Ishikawa (cell line): ENCODE data around the gene RAB26.

Experiments
- CEBPB ChIP-seq: IDR thresholded peaks from 2 replicates; pipeline ENCODE4 v1.6.1; 2012
- CREB1 ChIP-seq: IDR thresholded peaks from 2 replicates; pipeline ENCODE4 v1.6.1; 2012; ENCODE audit warnings: low read depth
- EGR1 ChIP-seq: IDR thresholded peaks from 2 replicates; pipeline ENCODE4 v1.6.1; 2012
- EP300 ChIP-seq: IDR thresholded peaks from 2 replicates; pipeline ENCODE4 v1.6.1; 2012; ENCODE audit warnings: borderline replicate concordance
- FOXM1 ChIP-seq: IDR thresholded peaks from 2 replicates; pipeline ENCODE4 v1.6.1; 2012; ENCODE audit warnings: low read depth, borderline replicate concordance
- NFIC ChIP-seq: IDR thresholded peaks from 2 replicates; pipeline ENCODE4 v1.6.1; 2012
- RAD21 ChIP-seq: IDR thresholded peaks from 2 replicates; pipeline ENCODE4 v1.6.1; 2012; ENCODE audit warnings: low read depth
- TAF1 ChIP-seq: IDR thresholded peaks from 2 replicates; pipeline ENCODE4 v1.6.1; 2012; ENCODE audit warnings: low read depth, mild to moderate bottlenecking
- TCF12 ChIP-seq: IDR thresholded peaks from 2 replicates; pipeline ENCODE4 v1.6.1; 2012; ENCODE audit warnings: low read depth
- TEAD4 ChIP-seq: IDR thresholded peaks from 2 replicates; pipeline ENCODE4 v1.6.1; 2012
- YY1 ChIP-seq: IDR thresholded peaks from 2 replicates; pipeline ENCODE4 v1.6.1; 2012; ENCODE audit warnings: low read depth
- ZBTB7A ChIP-seq: IDR thresholded peaks from 2 replicates; pipeline ENCODE4 v1.6.1; 2012; ENCODE audit warnings: low read depth
- TF ChIP-seq, protein P1 (sequence below): IDR thresholded peaks from 2 replicates; pipeline ENCODE4 v1.6.1; 2012
- TF ChIP-seq, protein P2 (sequence below): IDR thresholded peaks from 2 replicates; pipeline ENCODE4 v1.6.1; 2012; ENCODE audit warnings: low read depth, mild to moderate bottlenecking
- TF ChIP-seq, protein P3 (sequence below): IDR thresholded peaks from 2 replicates; pipeline ENCODE4 v1.6.1; 2012

Gene RAB26

GRCh38 chr16:2160915-2161551, 12.6 kb downstream of the RAB26 start:
- TF ChIP-seq FOXM1 (no peak), CREB1 (no peak), TEAD4 (no peak), EP300 (no peak), ZBTB7A (no peak), YY1 (no peak), CEBPB (no peak), NFIC (no peak), EGR1 (no peak), TCF12 (no peak), RAD21 (no peak), TAF1 (no peak)
- TF ChIP-seq, protein P1, sequence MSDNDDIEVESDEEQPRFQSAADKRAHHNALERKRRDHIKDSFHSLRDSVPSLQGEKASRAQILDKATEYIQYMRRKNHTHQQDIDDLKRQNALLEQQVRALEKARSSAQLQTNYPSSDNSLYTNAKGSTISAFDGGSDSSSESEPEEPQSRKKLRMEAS = no peak
- TF ChIP-seq, protein P2, sequence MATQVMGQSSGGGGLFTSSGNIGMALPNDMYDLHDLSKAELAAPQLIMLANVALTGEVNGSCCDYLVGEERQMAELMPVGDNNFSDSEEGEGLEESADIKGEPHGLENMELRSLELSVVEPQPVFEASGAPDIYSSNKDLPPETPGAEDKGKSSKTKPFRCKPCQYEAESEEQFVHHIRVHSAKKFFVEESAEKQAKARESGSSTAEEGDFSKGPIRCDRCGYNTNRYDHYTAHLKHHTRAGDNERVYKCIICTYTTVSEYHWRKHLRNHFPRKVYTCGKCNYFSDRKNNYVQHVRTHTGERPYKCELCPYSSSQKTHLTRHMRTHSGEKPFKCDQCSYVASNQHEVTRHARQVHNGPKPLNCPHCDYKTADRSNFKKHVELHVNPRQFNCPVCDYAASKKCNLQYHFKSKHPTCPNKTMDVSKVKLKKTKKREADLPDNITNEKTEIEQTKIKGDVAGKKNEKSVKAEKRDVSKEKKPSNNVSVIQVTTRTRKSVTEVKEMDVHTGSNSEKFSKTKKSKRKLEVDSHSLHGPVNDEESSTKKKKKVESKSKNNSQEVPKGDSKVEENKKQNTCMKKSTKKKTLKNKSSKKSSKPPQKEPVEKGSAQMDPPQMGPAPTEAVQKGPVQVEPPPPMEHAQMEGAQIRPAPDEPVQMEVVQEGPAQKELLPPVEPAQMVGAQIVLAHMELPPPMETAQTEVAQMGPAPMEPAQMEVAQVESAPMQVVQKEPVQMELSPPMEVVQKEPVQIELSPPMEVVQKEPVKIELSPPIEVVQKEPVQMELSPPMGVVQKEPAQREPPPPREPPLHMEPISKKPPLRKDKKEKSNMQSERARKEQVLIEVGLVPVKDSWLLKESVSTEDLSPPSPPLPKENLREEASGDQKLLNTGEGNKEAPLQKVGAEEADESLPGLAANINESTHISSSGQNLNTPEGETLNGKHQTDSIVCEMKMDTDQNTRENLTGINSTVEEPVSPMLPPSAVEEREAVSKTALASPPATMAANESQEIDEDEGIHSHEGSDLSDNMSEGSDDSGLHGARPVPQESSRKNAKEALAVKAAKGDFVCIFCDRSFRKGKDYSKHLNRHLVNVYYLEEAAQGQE = no peak
- TF ChIP-seq, protein P3, sequence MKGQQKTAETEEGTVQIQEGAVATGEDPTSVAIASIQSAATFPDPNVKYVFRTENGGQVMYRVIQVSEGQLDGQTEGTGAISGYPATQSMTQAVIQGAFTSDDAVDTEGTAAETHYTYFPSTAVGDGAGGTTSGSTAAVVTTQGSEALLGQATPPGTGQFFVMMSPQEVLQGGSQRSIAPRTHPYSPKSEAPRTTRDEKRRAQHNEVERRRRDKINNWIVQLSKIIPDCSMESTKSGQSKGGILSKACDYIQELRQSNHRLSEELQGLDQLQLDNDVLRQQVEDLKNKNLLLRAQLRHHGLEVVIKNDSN = no peak

DNA sequence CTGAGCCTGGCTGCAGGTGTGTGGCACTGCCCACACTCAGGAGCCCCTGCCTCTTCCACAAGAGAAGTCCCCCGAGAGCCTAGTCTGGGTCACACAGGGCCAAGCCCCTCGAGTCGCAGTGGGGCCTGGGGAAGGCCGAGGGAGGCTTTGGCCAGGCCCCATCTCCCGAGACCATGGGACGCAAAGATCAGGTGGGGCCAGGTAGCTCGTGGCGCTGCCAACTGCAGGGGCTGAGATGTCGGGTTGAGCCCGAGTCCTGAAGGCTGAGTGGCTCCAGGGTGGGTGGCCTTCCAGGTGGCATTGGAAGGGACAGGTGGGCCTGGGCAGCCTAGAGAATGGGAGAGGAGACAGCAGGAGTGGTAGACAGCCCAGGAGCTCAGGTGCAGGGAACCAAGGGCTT, 13.5 kb downstream of the RAB26 start:
- TF ChIP-seq TEAD4 (no peak), EGR1 (no peak), TAF1 (no peak), FOXM1 (no peak), CREB1 (no peak), ZBTB7A (no peak), TCF12 (no peak), EP300 (no peak), NFIC (no peak), CEBPB (no peak), YY1 (no peak), RAD21 (no peak)
- TF ChIP-seq, protein P3 = no peak
- TF ChIP-seq, protein P2 = no peak
- TF ChIP-seq, protein P1 = no peak

- TF ChIP-seq, protein P3 = 0 out of 2 replicates have a peak, but pooled peaks have one; percentile 15
- TF ChIP-seq FOXM1 = no peak
- TF ChIP-seq, protein P1 = peak; percentile 31; the same call in 1 of the 2 replicates
These were observed 14.3 kb downstream of the RAB26 start for GRCh38 chr16:2162676-2163118.

- TF ChIP-seq, protein P2 = no peak
- TF ChIP-seq EP300 = no peak
- no peak for TF ChIP-seq FOXM1
- TF ChIP-seq TAF1 = no peak
- TF ChIP-seq, protein P1 = no peak
- no peak for TF ChIP-seq ZBTB7A
- no peak for TF ChIP-seq RAD21
- TF ChIP-seq, protein P3 = no peak; the same call in 1 of the 2 replicates
- no peak for TF ChIP-seq TCF12
- no peak for TF ChIP-seq NFIC
- TF ChIP-seq CREB1 = no peak
These were observed 14.9 kb downstream of the RAB26 start for GRCh38 chr16:2163211-2163881.
